ENCODE data around the gene DVL2.

DVL2 gene

DNA sequence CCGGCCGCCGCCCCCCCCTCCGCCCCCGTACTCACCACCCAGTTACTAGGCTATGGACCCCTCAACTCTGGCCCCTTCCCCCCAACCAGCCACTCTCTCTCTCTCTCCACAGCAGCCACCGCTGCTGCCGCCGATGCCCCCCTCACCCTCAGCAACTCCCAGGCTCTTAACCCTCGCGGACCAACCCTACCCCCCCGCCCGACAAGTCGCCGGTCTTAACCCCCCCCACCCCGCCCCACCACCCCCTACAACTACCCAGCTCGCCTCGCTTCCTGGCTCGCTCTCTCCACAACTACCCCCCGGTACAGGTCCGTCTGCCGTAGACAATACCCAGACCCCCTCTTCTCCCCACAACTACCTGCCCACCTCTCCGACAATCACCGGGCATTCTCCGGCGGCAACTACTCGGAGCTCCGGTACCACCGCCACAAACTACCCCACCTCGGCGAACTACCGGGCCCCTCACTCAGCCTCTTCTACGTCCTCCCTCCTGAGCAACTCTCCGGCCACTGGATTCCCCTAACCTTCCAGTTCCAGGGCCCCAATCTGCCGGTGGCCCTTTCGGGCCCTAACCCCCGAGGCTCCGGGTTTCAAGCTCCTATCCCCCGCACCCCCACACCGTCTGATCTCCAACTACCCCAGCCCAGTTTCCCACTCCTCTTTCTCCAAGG is 4.2 kb upstream of the DVL2 start:
- H3K27me3 ChIP-seq (ENCODE audit: control insufficient read depth in 5 of 5, insufficient read depth in 4 of 5, low read length in 5 of 5) = no peaks in the 10 kb centered on the region
- H3K9me3 ChIP-seq (ENCODE audit: control insufficient read depth in 5 of 5, low read length in 5 of 5) = no peaks in the 10 kb centered on the region
- peak overlapping the region; percentile 99 for H3K27ac ChIP-seq (ENCODE audit: low read depth, low read length)
- H3K4me3 ChIP-seq (ENCODE audit: low read depth in 1 of 5, low read length in 5 of 5) = peak overlapping the region; percentile 88 to 93 (median 89)
- peak overlapping the region; percentile 87 to 97 (median 92) for H3K9ac ChIP-seq (ENCODE audit: low read length in 5 of 5)
- peaks cover 0 to 30% (median 25%) of the 10 kb centered on the region in 5 donors for H3K36me3 ChIP-seq (ENCODE audit: control insufficient read depth in 5 of 5, insufficient read depth in 5 of 5, low read length in 5 of 5)
- peaks cover 14 to 66% (median 54%) of the 10 kb centered on the region in 5 donors for H3K4me1 ChIP-seq (ENCODE audit: control insufficient read depth in 5 of 5, insufficient read depth in 5 of 5, low read length in 5 of 5)

DNA sequence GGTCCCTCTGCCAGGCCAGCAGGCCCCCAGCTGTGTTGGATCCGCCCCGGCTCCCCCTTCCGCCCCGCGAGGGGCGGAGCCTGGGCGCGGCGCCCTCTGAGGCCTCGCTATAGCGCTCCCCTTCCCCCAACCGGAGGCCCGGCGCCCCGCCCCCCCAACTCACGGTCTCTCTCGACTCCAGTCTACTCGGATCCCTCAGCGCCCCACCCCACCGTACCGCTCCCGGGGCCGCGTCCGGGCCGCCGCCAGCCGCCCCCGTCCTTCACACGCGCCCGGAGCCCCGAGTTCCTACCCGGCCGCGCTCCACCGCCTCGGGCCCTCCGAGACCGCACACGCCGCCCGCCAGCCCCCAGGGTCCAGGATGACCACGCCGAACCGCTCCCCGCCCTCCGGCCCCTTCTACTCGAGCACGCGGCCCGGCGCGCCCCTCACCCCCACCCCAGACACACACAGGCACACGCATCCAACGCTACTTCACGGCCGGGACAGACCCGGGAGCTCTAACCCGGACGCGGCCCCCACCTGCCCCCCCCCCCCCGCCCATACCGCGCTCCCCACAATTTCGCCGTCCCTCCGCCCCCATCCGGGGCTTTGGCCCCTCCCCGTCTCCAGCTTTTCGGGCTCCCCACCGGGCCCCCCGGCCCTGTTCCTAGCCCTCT is 3.6 kb upstream of the DVL2 start:
- Histone ChIP-seq H3K4me1 (ENCODE audit: control insufficient read depth in 5 of 5, insufficient read depth in 5 of 5, low read length in 5 of 5) (peaks cover 16 to 67% (median 55%) of the 10 kb centered on the region in 5 donors), H3K9me3 (ENCODE audit: control insufficient read depth in 5 of 5, low read length in 5 of 5) (no peaks in the 10 kb centered on the region), H3K36me3 (ENCODE audit: control insufficient read depth in 5 of 5, insufficient read depth in 5 of 5, low read length in 5 of 5) (peaks cover 0 to 30% (median 25%) of the 10 kb centered on the region in 5 donors), H3K4me3 (ENCODE audit: low read depth in 1 of 5, low read length in 5 of 5) (peak overlapping the region; percentile 66 to 93 (median 88)), H3K9ac (ENCODE audit: low read length in 5 of 5) (peak overlapping the region in 4 of 5 donors; percentile 26 to 77 (median 65)), H3K27me3 (ENCODE audit: control insufficient read depth in 5 of 5, insufficient read depth in 4 of 5, low read length in 5 of 5) (no peaks in the 10 kb centered on the region), H3K27ac (ENCODE audit: low read depth, low read length) (peak overlapping the region; percentile 92)

DNA sequence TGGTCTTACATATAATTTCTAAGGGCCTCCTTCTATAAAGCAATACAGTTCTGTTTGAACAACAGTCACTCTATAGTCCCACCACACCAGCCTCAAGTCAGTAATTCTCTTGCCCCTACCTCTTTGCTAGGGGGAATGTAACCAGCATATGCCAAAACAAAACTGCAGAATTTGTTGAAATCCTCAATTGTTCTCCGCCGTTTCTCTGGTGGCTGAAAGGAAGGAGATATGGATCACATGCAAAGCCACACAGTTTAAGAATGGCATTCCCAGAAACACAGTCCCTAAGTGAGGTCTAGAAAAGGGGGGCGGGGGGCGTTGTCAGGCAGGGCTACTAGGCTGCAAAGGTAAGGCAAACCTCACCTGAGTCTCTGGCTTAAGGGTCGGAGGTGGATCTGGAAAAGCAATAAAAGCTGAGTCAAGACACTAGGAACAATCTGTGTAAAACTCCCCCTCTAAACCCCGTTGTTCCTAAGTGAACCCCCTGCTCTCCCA is 3.0 kb upstream of the DVL2 start:
- Histone ChIP-seq H3K27me3 (ENCODE audit: control insufficient read depth in 5 of 5, insufficient read depth in 4 of 5, low read length in 5 of 5) (no peaks in the 10 kb centered on the region), H3K4me3 (ENCODE audit: low read depth in 1 of 5, low read length in 5 of 5) (peak overlapping the region; percentile 59 to 93 (median 88)), H3K9ac (ENCODE audit: low read length in 5 of 5) (peak overlapping the region; percentile 26 to 77 (median 60)), H3K9me3 (ENCODE audit: control insufficient read depth in 5 of 5, low read length in 5 of 5) (no peaks in the 10 kb centered on the region), H3K36me3 (ENCODE audit: control insufficient read depth in 5 of 5, insufficient read depth in 5 of 5, low read length in 5 of 5) (peaks cover 0 to 30% (median 25%) of the 10 kb centered on the region in 5 donors), H3K4me1 (ENCODE audit: control insufficient read depth in 5 of 5, insufficient read depth in 5 of 5, low read length in 5 of 5) (peaks cover 16 to 69% (median 60%) of the 10 kb centered on the region in 5 donors), H3K27ac (ENCODE audit: low read depth, low read length) (peak overlapping the region; percentile 92)

DNA sequence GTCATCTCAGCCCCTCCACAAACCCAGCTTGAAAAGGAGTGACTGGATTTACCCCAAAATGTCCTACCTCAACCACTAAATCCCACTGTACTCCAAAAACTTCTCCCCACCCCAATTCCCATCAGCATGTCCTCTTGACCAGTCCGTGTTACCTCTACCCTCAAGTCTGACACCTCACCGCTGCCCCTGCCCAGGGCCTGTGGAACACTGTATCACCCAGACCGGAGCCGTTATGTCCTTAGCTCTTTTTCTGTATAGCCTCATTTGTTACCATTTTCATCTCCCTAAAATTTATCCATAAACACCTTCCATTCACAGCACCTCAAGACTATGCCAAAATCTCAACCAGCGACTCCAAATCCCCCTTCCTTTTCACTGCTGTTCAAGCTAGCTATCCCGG is 2.5 kb upstream of the DVL2 start:
- H3K36me3 ChIP-seq (ENCODE audit: control insufficient read depth in 5 of 5, insufficient read depth in 5 of 5, low read length in 5 of 5) = peaks cover 0 to 30% (median 25%) of the 10 kb centered on the region in 5 donors
- H3K27ac ChIP-seq (ENCODE audit: low read depth, low read length) = peak overlapping the region; percentile 92
- H3K4me1 ChIP-seq (ENCODE audit: control insufficient read depth in 5 of 5, insufficient read depth in 5 of 5, low read length in 5 of 5) = peaks cover 16 to 70% (median 62%) of the 10 kb centered on the region in 5 donors
- H3K27me3 ChIP-seq (ENCODE audit: control insufficient read depth in 5 of 5, insufficient read depth in 4 of 5, low read length in 5 of 5) = no peaks in the 10 kb centered on the region
- peak overlapping the region in 2 of 5 donors; percentile 60 to 70 for H3K9ac ChIP-seq (ENCODE audit: low read length in 5 of 5)
- no peak overlapping the region for H3K4me3 ChIP-seq (ENCODE audit: low read depth in 1 of 5, low read length in 5 of 5)
- H3K9me3 ChIP-seq (ENCODE audit: control insufficient read depth in 5 of 5, low read length in 5 of 5) = no peaks in the 10 kb centered on the region

DNA sequence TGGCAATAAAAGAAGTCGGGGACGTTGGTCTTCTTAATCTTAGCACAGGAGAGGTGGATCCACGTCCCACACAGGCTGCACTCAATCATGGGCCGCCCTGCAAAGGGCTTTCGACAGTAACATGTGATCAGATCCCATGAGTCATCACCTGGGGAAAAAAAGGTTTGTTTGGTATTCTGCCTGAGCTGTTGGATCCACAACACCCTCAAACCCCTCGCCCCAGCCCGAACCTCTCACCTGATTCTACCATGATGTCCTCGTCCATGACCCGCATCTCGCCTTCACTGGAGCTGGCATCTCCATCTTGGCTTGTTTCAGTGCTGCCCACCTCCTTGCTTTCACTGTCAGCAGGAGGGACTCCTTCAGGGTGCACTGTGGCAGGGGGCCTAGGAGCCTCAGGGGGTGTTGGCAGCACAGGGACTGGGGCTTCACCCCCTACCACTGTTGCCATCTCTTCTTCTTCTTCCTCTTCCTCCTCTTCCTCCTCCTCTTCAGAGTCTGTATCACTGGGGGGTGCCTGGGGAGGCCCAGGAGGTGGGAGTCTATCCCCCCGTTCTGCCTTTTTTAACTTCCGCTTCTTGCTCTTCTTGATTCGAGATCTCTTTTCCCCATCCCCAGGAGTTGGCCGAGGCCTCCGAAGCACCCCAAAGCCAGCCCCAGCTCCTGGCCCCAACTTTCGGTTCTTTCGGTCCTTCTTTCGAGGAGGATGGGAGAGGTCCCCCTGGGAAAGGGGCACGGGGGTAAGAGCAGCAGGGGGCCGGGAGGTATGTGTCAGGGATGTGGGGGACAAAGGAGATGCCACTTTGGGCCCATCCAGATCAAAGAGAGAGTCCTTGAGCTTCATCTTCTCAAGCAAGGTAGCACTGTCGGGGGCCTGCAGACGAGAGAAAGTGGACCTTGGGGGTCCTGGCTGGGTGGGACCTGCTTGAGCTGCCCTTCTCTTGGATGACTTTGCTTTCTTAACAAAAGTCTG is 1.7 kb upstream of the DVL2 start:
- Histone ChIP-seq H3K36me3 (ENCODE audit: control insufficient read depth in 5 of 5, insufficient read depth in 5 of 5, low read length in 5 of 5) (peaks cover 0 to 28% (median 25%) of the 10 kb centered on the region in 5 donors), H3K27ac (ENCODE audit: low read depth, low read length) (peak overlapping the region; percentile 92), H3K27me3 (ENCODE audit: control insufficient read depth in 5 of 5, insufficient read depth in 4 of 5, low read length in 5 of 5) (no peaks in the 10 kb centered on the region), H3K9ac (ENCODE audit: low read length in 5 of 5) (no peak overlapping the region), H3K9me3 (ENCODE audit: control insufficient read depth in 5 of 5, low read length in 5 of 5) (no peaks in the 10 kb centered on the region), H3K4me1 (ENCODE audit: control insufficient read depth in 5 of 5, insufficient read depth in 5 of 5, low read length in 5 of 5) (peaks cover 11 to 64% (median 55%) of the 10 kb centered on the region in 5 donors), H3K4me3 (ENCODE audit: low read depth in 1 of 5, low read length in 5 of 5) (no peak overlapping the region)

DNA sequence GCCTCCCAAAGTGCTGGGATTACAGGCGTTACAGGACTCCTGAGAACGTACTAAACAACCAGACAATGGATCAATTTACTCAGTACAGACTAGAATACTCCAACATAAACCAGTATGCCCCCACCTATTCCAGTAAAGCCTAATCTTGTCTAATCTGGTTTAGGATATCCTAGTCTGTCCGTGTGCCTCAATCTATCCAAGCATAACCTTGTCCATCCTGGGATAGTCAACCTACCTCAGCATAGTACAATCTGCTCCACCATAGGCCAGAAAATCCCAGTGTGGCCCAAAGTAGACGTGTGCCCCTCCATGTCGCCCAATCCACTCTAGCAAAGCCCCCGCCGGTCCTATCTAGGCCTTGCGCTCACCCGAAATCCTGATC is 625 bp downstream of the DVL2 start:
- peak overlapping the region; percentile 78 to 87 (median 84) for H3K4me3 ChIP-seq (ENCODE audit: low read depth in 1 of 5, low read length in 5 of 5)
- peaks cover 5 to 48% (median 42%) of the 10 kb centered on the region in 5 donors for H3K4me1 ChIP-seq (ENCODE audit: control insufficient read depth in 5 of 5, insufficient read depth in 5 of 5, low read length in 5 of 5)
- H3K36me3 ChIP-seq (ENCODE audit: control insufficient read depth in 5 of 5, insufficient read depth in 5 of 5, low read length in 5 of 5) = peaks cover 0 to 38% (median 35%) of the 10 kb centered on the region in 5 donors

DNA sequence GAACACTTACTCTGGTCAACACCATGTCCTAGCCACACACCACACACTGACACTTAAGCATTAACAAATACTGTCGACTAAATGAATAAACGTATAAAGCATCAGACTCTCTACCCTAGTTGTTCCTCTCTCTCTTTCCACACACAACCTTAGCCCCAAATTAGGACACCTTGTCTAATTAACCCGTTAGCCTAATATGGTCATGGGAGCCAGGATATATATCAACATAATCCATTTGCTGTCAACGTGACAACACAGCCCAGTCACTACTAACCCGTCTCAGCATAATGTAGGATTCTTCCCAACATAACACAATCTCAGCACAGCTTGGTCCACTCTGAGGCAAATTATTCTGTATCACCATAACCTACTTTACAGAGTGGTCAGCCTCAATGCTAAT is 2.2 kb downstream of the DVL2 start:
- Histone ChIP-seq H3K36me3 (ENCODE audit: control insufficient read depth in 5 of 5, insufficient read depth in 5 of 5, low read length in 5 of 5) (peaks cover 3 to 54% (median 49%) of the 10 kb centered on the region in 5 donors), H3K27me3 (ENCODE audit: control insufficient read depth in 5 of 5, insufficient read depth in 4 of 5, low read length in 5 of 5) (no peaks in the 10 kb centered on the region), H3K9ac (ENCODE audit: low read length in 5 of 5) (peak overlapping the region in 1 of 5 donors; percentile 2), H3K27ac (ENCODE audit: low read depth, low read length) (no peak overlapping the region), H3K4me1 (ENCODE audit: control insufficient read depth in 5 of 5, insufficient read depth in 5 of 5, low read length in 5 of 5) (peaks cover 2 to 42% (median 37%) of the 10 kb centered on the region in 5 donors), H3K4me3 (ENCODE audit: low read depth in 1 of 5, low read length in 5 of 5) (peak overlapping the region in 1 of 5 donors; percentile 46), H3K9me3 (ENCODE audit: control insufficient read depth in 5 of 5, low read length in 5 of 5) (no peaks in the 10 kb centered on the region)

More for the DNA sequence above, 625 bp downstream of the DVL2 start:
- Histone ChIP-seq H3K27ac (ENCODE audit: low read depth, low read length) (peak overlapping the region; percentile 92), H3K9me3 (ENCODE audit: control insufficient read depth in 5 of 5, low read length in 5 of 5) (no peaks in the 10 kb centered on the region), H3K9ac (ENCODE audit: low read length in 5 of 5) (peak overlapping the region; percentile 78 to 91 (median 82)), H3K27me3 (ENCODE audit: control insufficient read depth in 5 of 5, insufficient read depth in 4 of 5, low read length in 5 of 5) (no peaks in the 10 kb centered on the region)

DNA sequence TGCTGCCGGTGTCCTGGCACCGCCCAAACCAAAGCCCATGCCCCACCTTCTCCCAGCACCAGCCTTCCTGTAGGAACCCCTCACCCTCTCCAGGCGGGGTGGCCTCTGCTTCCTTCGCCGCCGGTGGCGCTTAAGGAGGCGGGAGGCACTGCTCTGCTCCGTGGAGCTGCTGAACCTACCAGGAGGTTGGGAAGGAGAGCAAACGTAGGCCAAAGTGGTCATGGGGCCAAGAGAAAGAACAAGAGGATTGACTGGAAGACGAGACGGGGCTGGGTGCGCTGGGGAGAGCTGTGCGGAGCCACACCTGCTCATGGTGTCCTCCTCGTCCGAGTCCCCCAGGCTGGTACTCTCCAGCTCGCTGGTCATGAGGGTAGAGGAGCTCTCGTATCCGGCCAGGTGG is 4.8 kb downstream of the DVL2 start:
- H3K4me1 ChIP-seq (ENCODE audit: control insufficient read depth in 5 of 5, insufficient read depth in 5 of 5, low read length in 5 of 5) = peaks cover 2 to 30% (median 29%) of the 10 kb centered on the region in 5 donors
- no peak overlapping the region for H3K9ac ChIP-seq (ENCODE audit: low read length in 5 of 5)
- peaks cover 3 to 62% (median 60%) of the 10 kb centered on the region in 5 donors for H3K36me3 ChIP-seq (ENCODE audit: control insufficient read depth in 5 of 5, insufficient read depth in 5 of 5, low read length in 5 of 5)
- H3K4me3 ChIP-seq (ENCODE audit: low read depth in 1 of 5, low read length in 5 of 5) = no peak overlapping the region
- H3K9me3 ChIP-seq (ENCODE audit: control insufficient read depth in 5 of 5, low read length in 5 of 5) = no peaks in the 10 kb centered on the region
- no peaks in the 10 kb centered on the region for H3K27me3 ChIP-seq (ENCODE audit: control insufficient read depth in 5 of 5, insufficient read depth in 4 of 5, low read length in 5 of 5)
- no peak overlapping the region for H3K27ac ChIP-seq (ENCODE audit: low read depth, low read length)

DNA sequence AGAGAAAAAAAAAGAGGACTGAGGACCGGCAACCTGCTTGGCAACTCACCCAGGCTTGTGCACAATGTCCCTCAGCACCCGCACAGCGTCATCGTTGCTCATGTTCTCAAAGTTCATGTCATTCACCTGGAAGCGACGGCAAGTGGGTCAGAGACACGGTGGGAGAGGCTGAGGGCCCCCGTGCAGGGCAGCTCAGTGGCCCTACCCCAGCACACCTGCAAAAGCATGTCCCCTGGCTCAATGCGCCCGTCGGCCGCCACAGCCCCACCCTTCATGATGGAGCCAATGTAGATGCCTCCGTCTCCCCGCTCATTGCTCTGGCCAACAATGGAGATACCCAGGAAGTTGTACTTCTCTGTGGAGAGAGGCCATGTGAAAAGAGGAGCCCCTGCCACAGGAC is 5.4 kb downstream of the DVL2 start:
- H3K4me3 ChIP-seq (ENCODE audit: low read depth in 1 of 5, low read length in 5 of 5) = no peak overlapping the region
- H3K27me3 ChIP-seq (ENCODE audit: control insufficient read depth in 5 of 5, insufficient read depth in 4 of 5, low read length in 5 of 5) = no peaks in the 10 kb centered on the region
- no peak overlapping the region for H3K27ac ChIP-seq (ENCODE audit: low read depth, low read length)
- H3K36me3 ChIP-seq (ENCODE audit: control insufficient read depth in 5 of 5, insufficient read depth in 5 of 5, low read length in 5 of 5) = peaks cover 3 to 67% (median 65%) of the 10 kb centered on the region in 5 donors
- H3K9me3 ChIP-seq (ENCODE audit: control insufficient read depth in 5 of 5, low read length in 5 of 5) = no peaks in the 10 kb centered on the region
- H3K4me1 ChIP-seq (ENCODE audit: control insufficient read depth in 5 of 5, insufficient read depth in 5 of 5, low read length in 5 of 5) = peaks cover 2 to 34% (median 30%) of the 10 kb centered on the region in 5 donors
- H3K9ac ChIP-seq (ENCODE audit: low read length in 5 of 5) = no peak overlapping the region
